ENCODE measurements around the gene CERS6.

DNA sequence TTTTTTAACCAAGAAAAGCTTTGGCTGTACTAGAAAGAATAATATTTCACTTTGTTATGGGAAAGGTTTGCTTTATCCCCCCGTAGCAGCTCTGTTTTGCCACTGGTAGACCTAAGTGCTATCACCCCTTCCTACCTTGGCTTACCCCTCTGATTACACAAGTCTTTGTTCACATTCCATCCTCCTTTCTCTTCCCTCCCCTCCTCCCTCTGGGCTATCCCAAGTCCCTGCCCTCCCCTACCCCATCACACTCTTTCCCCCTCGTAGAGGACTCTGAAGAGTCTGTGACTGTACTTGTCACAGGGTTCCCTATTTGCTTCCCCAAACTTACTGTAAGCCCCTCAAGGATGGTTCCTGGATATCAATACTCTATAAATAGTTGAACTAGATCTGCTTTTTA lies 193.5 kb downstream of the CERS6 start:
- TF ChIP-seq, protein P1, sequence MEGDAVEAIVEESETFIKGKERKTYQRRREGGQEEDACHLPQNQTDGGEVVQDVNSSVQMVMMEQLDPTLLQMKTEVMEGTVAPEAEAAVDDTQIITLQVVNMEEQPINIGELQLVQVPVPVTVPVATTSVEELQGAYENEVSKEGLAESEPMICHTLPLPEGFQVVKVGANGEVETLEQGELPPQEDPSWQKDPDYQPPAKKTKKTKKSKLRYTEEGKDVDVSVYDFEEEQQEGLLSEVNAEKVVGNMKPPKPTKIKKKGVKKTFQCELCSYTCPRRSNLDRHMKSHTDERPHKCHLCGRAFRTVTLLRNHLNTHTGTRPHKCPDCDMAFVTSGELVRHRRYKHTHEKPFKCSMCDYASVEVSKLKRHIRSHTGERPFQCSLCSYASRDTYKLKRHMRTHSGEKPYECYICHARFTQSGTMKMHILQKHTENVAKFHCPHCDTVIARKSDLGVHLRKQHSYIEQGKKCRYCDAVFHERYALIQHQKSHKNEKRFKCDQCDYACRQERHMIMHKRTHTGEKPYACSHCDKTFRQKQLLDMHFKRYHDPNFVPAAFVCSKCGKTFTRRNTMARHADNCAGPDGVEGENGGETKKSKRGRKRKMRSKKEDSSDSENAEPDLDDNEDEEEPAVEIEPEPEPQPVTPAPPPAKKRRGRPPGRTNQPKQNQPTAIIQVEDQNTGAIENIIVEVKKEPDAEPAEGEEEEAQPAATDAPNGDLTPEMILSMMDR (conservative IDR thresholded peaks at IDR 0.05; ENCODE audit: low read depth in 2 of 2) = no peak
- no peak for TF ChIP-seq EZH2 (IDR thresholded peaks at IDR 0.05; ENCODE audit: low read depth, unreplicated experiment)
- no peak for TF ChIP-seq ZNF331 (CRISPR knock-in tag; IDR thresholded peaks at IDR 0.05; ENCODE audit: low read depth)
- no peak for TF ChIP-seq CREB1 (CRISPR knock-in tag; IDR thresholded peaks at IDR 0.05; ENCODE audit: low read depth)
- TF ChIP-seq POLR2AphosphoS5 (IDR thresholded peaks at IDR 0.05; ENCODE audit: low read depth) = no peak
- TF ChIP-seq, protein P2, sequence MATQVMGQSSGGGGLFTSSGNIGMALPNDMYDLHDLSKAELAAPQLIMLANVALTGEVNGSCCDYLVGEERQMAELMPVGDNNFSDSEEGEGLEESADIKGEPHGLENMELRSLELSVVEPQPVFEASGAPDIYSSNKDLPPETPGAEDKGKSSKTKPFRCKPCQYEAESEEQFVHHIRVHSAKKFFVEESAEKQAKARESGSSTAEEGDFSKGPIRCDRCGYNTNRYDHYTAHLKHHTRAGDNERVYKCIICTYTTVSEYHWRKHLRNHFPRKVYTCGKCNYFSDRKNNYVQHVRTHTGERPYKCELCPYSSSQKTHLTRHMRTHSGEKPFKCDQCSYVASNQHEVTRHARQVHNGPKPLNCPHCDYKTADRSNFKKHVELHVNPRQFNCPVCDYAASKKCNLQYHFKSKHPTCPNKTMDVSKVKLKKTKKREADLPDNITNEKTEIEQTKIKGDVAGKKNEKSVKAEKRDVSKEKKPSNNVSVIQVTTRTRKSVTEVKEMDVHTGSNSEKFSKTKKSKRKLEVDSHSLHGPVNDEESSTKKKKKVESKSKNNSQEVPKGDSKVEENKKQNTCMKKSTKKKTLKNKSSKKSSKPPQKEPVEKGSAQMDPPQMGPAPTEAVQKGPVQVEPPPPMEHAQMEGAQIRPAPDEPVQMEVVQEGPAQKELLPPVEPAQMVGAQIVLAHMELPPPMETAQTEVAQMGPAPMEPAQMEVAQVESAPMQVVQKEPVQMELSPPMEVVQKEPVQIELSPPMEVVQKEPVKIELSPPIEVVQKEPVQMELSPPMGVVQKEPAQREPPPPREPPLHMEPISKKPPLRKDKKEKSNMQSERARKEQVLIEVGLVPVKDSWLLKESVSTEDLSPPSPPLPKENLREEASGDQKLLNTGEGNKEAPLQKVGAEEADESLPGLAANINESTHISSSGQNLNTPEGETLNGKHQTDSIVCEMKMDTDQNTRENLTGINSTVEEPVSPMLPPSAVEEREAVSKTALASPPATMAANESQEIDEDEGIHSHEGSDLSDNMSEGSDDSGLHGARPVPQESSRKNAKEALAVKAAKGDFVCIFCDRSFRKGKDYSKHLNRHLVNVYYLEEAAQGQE (IDR thresholded peaks at IDR 0.05; ENCODE audit: unreplicated experiment) = no peak
- no peak for TF ChIP-seq JUNB (IDR thresholded peaks at IDR 0.05; ENCODE audit: unreplicated experiment)
- TF ChIP-seq NANOG (IDR thresholded peaks at IDR 0.05; ENCODE audit: borderline replicate concordance) = no peak
- TF ChIP-seq, protein P3, sequence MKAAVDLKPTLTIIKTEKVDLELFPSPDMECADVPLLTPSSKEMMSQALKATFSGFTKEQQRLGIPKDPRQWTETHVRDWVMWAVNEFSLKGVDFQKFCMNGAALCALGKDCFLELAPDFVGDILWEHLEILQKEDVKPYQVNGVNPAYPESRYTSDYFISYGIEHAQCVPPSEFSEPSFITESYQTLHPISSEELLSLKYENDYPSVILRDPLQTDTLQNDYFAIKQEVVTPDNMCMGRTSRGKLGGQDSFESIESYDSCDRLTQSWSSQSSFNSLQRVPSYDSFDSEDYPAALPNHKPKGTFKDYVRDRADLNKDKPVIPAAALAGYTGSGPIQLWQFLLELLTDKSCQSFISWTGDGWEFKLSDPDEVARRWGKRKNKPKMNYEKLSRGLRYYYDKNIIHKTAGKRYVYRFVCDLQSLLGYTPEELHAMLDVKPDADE (IDR thresholded peaks at IDR 0.05) = no peak
- no peak for TF ChIP-seq EZH2phosphoT487 (IDR thresholded peaks at IDR 0.05; ENCODE audit: unreplicated experiment)
- TF ChIP-seq ZNF114 (CRISPR knock-in tag; IDR thresholded peaks at IDR 0.05) = no peak
- TF ChIP-seq, protein P4, sequence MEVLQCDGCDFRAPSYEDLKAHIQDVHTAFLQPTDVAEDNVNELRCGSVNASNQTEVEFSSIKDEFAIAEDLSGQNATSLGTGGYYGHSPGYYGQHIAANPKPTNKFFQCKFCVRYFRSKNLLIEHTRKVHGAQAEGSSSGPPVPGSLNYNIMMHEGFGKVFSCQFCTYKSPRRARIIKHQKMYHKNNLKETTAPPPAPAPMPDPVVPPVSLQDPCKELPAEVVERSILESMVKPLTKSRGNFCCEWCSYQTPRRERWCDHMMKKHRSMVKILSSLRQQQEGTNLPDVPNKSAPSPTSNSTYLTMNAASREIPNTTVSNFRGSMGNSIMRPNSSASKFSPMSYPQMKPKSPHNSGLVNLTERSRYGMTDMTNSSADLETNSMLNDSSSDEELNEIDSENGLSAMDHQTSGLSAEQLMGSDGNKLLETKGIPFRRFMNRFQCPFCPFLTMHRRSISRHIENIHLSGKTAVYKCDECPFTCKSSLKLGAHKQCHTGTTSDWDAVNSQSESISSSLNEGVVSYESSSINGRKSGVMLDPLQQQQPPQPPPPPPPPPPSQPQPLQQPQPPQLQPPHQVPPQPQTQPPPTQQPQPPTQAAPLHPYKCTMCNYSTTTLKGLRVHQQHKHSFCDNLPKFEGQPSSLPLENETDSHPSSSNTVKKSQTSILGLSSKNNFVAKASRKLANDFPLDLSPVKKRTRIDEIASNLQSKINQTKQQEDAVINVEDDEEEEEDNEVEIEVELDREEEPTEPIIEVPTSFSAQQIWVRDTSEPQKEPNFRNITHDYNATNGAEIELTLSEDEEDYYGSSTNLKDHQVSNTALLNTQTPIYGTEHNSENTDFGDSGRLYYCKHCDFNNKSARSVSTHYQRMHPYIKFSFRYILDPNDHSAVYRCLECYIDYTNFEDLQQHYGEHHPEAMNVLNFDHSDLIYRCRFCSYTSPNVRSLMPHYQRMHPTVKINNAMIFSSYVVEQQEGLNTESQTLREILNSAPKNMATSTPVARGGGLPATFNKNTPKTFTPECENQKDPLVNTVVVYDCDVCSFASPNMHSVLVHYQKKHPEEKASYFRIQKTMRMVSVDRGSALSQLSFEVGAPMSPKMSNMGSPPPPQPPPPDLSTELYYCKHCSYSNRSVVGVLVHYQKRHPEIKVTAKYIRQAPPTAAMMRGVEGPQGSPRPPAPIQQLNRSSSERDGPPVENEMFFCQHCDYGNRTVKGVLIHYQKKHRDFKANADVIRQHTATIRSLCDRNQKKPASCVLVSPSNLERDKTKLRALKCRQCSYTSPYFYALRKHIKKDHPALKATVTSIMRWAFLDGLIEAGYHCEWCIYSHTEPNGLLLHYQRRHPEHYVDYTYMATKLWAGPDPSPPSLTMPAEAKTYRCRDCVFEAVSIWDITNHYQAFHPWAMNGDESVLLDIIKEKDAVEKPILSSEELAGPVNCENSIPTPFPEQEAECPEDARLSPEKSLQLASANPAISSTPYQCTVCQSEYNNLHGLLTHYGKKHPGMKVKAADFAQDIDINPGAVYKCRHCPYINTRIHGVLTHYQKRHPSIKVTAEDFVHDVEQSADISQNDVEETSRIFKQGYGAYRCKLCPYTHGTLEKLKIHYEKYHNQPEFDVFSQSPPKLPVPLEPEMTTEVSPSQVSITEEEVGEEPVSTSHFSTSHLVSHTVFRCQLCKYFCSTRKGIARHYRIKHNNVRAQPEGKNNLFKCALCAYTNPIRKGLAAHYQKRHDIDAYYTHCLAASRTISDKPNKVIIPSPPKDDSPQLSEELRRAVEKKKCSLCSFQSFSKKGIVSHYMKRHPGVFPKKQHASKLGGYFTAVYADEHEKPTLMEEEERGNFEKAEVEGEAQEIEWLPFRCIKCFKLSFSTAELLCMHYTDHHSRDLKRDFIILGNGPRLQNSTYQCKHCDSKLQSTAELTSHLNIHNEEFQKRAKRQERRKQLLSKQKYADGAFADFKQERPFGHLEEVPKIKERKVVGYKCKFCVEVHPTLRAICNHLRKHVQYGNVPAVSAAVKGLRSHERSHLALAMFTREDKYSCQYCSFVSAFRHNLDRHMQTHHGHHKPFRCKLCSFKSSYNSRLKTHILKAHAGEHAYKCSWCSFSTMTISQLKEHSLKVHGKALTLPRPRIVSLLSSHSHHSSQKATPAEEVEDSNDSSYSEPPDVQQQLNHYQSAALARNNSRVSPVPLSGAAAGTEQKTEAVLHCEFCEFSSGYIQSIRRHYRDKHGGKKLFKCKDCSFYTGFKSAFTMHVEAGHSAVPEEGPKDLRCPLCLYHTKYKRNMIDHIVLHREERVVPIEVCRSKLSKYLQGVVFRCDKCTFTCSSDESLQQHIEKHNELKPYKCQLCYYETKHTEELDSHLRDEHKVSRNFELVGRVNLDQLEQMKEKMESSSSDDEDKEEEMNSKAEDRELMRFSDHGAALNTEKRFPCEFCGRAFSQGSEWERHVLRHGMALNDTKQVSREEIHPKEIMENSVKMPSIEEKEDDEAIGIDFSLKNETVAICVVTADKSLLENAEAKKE (CRISPR knock-in tag; IDR thresholded peaks at IDR 0.05) = no peak
- TF ChIP-seq STAT1 (IDR thresholded peaks at IDR 0.05; ENCODE audit: unreplicated experiment) = no peak
